ENCODE results near the gene RBBP7. TPM values are rescaled to one million over a fixed set of nuclear protein-coding genes. Genes with fewer than 3 reads are reported as not detected.
"Not testable (repeated sequence)": the region's sequence is repeated elsewhere in the genome, so short reads cannot be mapped to it uniquely, and the experiment has no call there.

RBBP7 gene
- total RNA-seq, 1 donor from 2014 or later = 79.8 TPM

DNA sequence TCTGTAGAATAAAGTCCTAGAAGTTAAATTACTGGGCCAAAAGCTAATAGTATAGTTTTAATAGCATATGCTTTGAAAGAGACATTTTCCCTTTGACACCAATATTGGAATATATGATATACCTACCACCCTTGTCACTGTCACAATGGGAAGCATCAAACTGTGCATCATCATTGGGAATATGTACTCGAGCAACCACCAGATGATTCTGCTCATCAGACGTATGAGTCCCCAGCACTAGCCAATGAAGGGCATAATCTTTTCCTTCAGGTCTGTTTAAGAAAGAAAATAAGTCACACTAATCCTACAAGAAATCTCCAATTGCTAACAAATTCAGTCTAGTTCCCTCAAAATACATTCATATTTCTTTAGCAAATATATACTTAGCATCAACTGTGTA is 7.3 kb downstream of the RBBP7 start:
- DNase-seq = no peak

- DNase-seq = no peak
Measured at GRCh38 chrX:16856744-16857143, 13.4 kb downstream of the RBBP7 start.

GRCh38 chrX:16856076-16856404 is 14.1 kb downstream of the RBBP7 start:
- DNase-seq = not testable (repeated sequence)

DNA sequence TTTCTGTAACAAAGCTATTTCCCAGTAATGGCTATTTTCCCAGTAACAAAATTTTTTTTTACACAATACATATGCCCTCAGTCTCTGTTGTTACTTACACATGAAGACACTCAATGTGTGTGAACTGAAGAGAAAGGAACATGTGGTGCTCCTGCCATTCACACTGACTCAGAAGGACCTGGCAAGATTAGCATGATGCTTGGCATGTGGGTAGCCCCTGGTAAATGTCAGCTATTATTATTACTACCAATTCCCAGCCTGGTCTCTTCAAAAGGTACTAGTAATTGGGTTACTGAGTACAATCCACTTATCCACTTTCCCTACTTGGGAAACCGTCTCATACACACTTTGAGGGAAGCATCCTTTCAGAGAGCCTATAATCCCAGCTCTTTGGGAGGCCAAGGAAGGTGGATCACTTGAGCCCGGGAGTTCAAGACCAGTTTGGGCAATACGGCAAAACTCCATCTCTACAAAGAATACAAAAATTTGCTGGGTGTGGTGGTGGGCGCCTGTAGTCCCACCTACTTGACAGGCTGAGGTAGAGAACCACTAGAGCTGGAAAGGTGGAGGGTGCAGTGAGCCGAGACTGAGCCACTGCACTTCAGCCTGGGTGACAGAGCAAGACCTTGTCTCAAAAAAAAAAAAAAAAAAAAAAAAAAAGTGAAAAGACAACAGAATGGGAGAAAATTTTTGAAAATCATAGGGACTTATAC is 14.6 kb downstream of the RBBP7 start:
- DNase-seq = no peak

DNA sequence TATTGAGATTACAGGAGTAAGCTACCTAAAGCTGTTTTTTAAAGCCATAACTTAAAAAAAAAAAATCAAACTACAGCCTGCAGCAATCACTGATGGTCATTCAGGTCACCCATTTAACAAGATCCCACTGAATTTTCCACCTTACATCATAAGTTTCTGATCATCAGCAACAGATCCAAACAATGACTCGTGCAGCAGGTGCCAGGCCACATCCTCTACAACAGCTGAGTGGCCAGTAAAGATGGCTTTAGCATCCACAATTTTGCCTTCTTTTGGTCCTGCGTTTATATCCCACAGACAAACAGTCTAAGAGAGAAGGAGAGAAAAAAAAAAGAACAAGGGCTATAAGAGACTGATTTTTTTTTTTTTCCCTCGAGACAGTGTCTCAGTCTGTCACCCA is 16.6 kb downstream of the RBBP7 start:
- no peak for DNase-seq

GRCh38 chrX:16852617-16853179 is 17.5 kb downstream of the RBBP7 start:
- no peak for DNase-seq

- DNase-seq = no peak
Measured at GRCh38 chrX:16851827-16852226, 18.3 kb downstream of the RBBP7 start.

DNA sequence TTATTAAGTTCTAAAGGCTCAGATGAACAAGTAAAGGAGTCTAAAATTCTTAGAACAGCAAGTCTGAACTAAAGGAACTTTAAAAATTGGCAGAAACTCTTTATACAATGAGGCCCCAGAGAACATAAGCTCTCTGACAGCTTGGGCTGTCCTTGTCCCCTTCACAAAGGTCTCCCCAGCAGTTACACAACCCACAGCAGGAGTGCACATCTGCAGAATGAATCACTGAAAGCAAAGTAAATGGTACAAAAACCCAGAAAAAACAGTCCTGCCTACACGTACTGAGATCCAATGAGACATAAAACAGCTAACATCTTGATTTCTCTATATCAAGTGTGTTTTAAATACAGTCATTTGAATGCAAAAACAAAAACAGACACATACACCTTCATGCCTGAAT is 18.7 kb downstream of the RBBP7 start:
- DNase-seq = no peak

GRCh38 chrX:16848541-16848940 is 21.6 kb downstream of the RBBP7 start:
- no peak for DNase-seq

- DNase-seq = no peak
Measured at GRCh38 chrX:16845686-16846085, 24.5 kb downstream of the RBBP7 start.

DNA sequence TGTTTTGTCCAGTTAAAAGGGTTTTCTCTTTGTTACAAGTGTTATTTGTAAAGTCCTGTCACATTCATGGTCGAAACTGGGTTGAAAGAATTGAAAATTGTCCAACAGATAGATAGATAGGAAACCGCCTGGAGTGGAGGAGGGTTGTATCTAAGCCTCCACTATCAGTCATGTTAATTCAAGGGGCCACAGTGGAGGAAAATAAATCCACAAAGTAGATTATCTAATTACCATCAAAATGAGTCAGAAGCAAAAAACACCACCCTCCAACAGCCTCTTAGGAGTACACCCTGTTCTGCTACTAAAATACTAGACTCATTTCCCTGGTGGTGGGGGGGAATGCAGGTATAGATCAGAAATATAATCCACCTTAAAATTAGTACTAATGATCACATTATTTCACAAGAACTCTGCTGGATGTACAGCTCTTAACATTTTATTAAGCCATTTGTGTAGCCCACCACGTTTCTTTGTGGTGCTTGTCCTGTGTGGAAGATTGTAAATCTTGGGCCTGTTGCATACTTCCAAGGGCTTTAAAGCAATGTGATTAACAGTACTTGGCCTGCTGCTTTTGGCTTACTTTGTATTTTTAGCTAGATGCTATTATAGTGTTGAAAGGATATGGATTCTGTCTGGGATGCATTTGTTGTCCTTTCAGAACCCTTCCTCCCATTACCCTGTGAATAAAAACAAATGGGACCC is 26.8 kb downstream of the RBBP7 start:
- DNase-seq = no peak

- no peak for DNase-seq
Measured at GRCh38 chrX:16842684-16843083, 27.5 kb downstream of the RBBP7 start.

DNA sequence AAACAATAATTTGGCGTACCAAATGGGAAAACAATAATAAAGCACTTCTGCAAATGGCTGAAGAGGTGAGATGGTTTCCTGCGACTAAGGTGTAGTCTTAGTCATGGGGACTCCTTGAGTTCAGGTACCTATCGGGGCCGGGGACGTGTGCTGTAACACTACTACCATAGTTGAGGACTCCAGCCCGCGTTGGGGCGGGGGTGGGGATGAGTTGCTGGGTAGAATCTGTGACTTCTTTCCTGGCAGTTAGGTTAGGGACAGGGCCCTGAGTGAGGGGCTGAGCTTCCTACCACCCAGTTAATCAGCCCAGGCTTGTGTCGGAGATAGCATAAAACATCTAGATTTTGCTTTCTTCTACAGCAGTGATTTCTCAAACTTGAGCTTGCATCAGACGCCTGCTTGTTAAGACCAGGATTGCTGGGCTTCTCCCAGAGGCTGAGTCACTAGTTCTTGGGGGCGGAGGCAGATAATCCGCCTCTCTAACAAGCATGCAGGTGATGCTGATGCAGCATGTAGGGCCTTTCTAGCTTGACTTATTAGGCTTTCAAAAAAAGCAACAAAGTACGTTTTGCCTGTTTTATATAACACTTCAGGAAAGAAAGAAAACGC is 30.2 kb downstream of the RBBP7 start:
- no peak for DNase-seq

- DNase-seq = no peak
Measured at GRCh38 chrX:16839219-16839851, 30.8 kb downstream of the RBBP7 start.

GRCh38 chrX:16838202-16839066 is 31.7 kb downstream of the RBBP7 start:
- DNase-seq = peak; percentile 74

GRCh38 chrX:16836371-16836770 is 33.8 kb downstream of the RBBP7 start:
- peak; percentile 75 for DNase-seq

DNA sequence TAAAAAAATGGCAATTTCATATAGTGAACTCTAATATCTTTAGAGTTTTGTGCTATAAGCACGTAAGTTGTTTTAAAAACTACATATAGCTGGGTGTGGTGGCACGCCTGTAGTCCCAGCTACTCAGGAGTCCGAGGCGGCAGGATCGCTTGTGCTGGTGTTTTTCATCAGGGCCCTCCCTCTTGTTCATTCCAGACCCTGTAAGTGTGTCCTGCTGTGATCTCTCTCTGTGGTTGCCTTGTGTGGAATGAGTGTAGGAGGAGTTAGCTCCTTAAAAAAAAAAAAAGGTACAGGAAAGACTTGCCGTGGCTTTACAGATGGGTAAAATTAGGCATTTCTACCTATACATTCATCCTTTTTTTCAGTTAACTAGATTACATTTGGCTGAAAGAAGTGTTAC is 35.4 kb downstream of the RBBP7 start:
- DNase-seq = no peak

GRCh38 chrX:16832301-16832700 is 37.9 kb downstream of the RBBP7 start:
- no peak for DNase-seq

DNA sequence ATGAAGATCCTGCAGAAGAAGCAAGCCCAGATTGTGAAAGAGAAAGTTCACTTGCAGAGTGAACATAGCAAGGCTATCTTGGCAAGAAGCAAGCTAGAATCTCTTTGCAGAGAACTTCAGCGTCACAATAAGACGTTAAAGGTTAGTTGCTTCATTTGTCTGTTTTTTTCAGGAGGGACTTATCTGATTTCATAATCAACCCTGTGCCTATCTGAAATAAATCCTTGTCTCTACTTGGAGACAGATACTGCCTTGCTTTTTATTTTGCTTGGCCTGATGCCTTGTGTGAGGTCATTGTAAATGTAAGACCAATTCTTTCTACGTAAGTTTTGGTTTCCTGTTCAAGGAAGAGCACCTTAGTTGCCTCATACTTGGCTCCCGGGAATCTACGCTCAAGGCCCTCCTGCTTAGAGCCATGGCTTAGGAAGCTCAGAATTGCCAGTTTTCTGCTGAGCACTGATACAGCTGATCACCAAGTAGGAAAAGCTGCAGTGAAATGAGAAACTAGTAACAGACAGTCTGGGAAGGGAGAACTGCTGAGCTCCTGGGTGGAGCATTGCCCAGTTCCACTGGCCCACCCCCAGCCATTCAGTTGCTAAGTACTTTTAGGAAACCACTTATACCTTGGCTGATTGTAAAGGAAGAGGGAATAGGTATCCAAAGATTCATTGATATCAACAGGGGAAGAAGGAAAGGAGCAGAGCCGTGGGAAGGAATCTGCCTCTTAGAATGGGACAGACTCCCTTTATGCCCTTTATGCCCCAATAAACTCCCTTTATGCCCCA is 41.8 kb downstream of the RBBP7 start:
- peak; percentile 69 for DNase-seq

DNA sequence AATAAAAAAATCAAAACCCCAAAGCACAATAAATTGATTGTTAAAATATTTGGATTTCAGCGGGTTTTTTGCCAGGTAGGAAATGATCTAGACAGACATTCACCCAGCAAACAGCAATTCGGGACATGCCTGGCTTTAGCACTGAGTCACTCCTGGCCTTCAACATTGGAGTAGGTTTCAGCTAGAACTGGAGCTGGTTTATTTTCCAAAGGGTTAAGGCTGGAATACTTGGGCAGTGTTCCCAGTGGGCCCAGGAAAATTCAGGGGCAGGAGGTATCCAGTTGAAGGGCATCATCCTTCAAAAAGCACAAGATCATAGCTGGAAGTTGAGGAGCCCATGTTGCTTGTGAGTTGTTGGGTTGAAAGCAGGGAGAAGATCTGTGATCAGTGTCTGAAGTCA is 42.9 kb downstream of the RBBP7 start:
- DNase-seq = peak; percentile 38

DNA sequence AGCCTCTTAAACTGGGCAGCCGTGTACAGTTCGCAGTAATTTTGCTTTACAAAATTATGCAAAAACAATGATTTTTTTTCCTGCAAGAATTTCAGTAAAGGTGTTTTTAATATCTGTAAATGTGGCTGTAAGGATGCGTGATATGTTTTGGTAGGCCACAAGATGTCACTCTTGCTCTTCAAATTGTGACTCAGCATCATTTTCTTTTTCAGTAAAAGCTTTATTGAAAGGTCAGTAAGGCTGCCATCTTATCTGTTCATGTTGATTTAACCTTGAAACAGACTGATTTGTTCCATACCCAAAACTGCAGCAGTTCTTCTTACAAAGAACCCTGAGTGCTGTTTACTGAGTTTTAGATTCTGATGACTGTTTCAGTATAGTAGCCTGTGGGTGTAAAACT is 44.0 kb downstream of the RBBP7 start:
- peak; percentile 64 for DNase-seq
